ENCODE measurements around the gene LAD1.

DNA sequence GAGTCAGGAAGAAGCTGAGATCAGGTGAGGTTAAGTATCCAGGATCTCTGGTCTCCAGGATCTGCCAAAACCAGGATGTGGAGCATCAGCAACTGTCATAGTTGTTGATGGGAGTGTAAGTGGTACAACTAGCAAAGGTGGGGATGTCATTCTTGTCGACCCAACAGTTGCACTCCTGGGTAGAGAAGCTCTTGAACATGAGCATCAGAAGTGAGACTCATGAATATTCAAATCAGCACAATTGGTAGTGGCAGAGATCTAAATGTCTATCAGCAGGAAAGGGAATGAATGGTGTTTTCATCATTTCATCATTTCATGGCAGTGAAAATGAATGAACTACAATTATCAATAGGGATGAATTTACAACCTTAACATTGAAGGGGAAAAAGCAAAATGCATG is 4.2 kb upstream of the LAD1 start:
- TF ChIP-seq, protein P1, sequence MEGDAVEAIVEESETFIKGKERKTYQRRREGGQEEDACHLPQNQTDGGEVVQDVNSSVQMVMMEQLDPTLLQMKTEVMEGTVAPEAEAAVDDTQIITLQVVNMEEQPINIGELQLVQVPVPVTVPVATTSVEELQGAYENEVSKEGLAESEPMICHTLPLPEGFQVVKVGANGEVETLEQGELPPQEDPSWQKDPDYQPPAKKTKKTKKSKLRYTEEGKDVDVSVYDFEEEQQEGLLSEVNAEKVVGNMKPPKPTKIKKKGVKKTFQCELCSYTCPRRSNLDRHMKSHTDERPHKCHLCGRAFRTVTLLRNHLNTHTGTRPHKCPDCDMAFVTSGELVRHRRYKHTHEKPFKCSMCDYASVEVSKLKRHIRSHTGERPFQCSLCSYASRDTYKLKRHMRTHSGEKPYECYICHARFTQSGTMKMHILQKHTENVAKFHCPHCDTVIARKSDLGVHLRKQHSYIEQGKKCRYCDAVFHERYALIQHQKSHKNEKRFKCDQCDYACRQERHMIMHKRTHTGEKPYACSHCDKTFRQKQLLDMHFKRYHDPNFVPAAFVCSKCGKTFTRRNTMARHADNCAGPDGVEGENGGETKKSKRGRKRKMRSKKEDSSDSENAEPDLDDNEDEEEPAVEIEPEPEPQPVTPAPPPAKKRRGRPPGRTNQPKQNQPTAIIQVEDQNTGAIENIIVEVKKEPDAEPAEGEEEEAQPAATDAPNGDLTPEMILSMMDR (IDR thresholded peaks at IDR 0.05; ENCODE audit: low read depth, low read length, poor library complexity, severe bottlenecking): no peak
- no peak for TF ChIP-seq EZH2phosphoT487 (IDR thresholded peaks at IDR 0.05; ENCODE audit: borderline replicate concordance, low read length)

All from DOHH2 (cell line).